A673 (cell line): ENCODE data around the gene VAMP4.

Experiments
- EZH2 ChIP-seq: fragments of 200-600 bp; sonication (generic); IDR thresholded peaks from 2 replicates; pipeline ENCODE4 v1.6.1; 2017; ENCODE audit warnings: borderline replicate concordance, low read depth, mild to moderate bottlenecking, mixed read lengths, antibody characterized with exemption, low read length; ENCODE audit not compliant: poor library complexity, severe bottlenecking
- TF ChIP-seq, protein P1 (sequence below): fragments of 300-800, 200-600 bp; sonication (generic); conservative IDR thresholded peaks from 2 replicates; pipeline ENCODE4 v1.5.1; 2017; ENCODE audit warnings: low read depth, mild to moderate bottlenecking, antibody characterized with exemption, low read length, moderate library complexity, mixed read lengths

DNA sequence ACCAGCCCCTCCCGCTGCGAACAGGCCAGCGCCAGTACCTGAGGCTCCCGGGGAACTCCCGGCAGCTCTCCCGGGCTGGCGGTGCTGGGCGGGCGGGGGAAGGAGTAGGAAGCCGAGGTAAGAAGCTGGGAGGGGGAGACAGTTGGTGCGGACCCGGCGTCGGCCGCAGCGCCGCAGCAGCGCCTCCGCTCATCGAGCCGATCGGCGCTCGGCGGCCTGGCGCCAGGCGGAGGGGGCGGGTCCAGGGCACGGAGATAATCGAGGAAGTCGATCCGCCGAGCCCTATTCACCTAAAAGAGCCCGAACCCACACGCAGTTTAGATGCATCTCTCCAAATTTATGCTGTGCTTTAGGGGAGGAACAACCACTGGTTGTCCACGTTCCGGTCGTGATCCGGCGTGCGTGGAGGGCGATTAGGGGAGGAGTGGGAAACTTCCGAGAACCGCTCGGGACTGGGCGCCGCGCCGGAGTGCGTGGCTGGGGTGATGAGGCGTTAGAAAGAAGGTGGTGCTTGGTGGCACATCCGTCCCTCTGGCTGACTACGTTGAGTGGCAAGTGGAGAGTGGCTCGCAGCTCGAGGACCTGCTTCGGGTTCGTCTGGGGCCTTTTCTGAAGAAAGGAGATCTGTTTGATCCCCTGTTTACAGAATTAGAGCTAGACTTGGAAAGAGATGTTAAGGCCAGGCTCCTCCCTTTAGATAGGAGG is at the start of gene VAMP4:
- TF ChIP-seq, protein P1, sequence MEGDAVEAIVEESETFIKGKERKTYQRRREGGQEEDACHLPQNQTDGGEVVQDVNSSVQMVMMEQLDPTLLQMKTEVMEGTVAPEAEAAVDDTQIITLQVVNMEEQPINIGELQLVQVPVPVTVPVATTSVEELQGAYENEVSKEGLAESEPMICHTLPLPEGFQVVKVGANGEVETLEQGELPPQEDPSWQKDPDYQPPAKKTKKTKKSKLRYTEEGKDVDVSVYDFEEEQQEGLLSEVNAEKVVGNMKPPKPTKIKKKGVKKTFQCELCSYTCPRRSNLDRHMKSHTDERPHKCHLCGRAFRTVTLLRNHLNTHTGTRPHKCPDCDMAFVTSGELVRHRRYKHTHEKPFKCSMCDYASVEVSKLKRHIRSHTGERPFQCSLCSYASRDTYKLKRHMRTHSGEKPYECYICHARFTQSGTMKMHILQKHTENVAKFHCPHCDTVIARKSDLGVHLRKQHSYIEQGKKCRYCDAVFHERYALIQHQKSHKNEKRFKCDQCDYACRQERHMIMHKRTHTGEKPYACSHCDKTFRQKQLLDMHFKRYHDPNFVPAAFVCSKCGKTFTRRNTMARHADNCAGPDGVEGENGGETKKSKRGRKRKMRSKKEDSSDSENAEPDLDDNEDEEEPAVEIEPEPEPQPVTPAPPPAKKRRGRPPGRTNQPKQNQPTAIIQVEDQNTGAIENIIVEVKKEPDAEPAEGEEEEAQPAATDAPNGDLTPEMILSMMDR = no peak
- no peak for TF ChIP-seq EZH2
